Fibroblast of lung (primary cell): ENCODE measurements around the gene GRID1.

Source experiments
- EZH2 ChIP-seq: IDR thresholded peaks from 2 replicates; pipeline ENCODE4 v1.5.1; 2012; ENCODE audit warnings: low read length, control low read depth, mild to moderate bottlenecking; ENCODE audit errors: missing control alignments
- TF ChIP-seq, protein P1 (sequence below), 2 donors: IDR thresholded peaks in 1 of 2; conservative IDR thresholded peaks in 1 of 2; 1 replicate in 1 of 2; 2 replicates in 1 of 2; pipeline ENCODE4 v1.5.1; 2011 to 2012; ENCODE audit warnings: low read length in 2 of 2, control low read depth in 1 of 2, inconsistent platforms in 1 of 2, low read depth in 1 of 2, mild to moderate bottlenecking in 1 of 2

DNA sequence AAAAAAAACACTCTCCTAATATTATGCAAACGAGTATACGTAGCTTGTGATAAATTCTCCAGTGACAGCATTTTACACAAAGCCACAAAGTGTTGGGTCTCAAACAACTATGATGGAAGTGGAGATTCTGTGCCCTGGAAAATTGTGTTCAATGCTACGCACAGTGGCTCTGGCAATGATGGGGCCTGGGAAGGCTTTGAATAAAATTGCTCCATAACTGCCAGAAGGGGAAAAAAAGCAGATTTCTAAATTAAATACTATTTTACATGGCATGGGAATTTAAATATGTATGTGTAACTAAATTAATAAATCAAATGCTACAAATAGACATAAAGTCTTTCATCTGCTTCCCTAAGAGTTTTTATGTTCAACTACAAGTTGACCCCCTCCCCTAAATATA lies 306.7 kb downstream of the GRID1 start:
- TF ChIP-seq, protein P1, sequence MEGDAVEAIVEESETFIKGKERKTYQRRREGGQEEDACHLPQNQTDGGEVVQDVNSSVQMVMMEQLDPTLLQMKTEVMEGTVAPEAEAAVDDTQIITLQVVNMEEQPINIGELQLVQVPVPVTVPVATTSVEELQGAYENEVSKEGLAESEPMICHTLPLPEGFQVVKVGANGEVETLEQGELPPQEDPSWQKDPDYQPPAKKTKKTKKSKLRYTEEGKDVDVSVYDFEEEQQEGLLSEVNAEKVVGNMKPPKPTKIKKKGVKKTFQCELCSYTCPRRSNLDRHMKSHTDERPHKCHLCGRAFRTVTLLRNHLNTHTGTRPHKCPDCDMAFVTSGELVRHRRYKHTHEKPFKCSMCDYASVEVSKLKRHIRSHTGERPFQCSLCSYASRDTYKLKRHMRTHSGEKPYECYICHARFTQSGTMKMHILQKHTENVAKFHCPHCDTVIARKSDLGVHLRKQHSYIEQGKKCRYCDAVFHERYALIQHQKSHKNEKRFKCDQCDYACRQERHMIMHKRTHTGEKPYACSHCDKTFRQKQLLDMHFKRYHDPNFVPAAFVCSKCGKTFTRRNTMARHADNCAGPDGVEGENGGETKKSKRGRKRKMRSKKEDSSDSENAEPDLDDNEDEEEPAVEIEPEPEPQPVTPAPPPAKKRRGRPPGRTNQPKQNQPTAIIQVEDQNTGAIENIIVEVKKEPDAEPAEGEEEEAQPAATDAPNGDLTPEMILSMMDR (conservative IDR thresholded peaks at IDR 0.05 in 1 of 2, IDR thresholded peaks at IDR 0.05 in 1 of 2; ENCODE audit: low read depth in 1 of 2, low read length in 2 of 2): no peak
- no peak for TF ChIP-seq EZH2
